GM21367 (cell line): ENCODE measurements around the gene DPY19L1.
"Not testable (repeated sequence)": the region's sequence is repeated elsewhere in the genome, so short reads cannot be mapped to it uniquely, and the experiment has no call there.

Source experiments
- ATAC-seq: cut with Tn5 transposase; IDR thresholded peaks from one replicate; pipeline ENCODE4 v1.9.1; 2021; ENCODE audit not compliant: unreplicated experiment

The DPY19L1 gene

GRCh38 chr7:34991938-34992840 is 45.1 kb downstream of the DPY19L1 start:
- ATAC-seq, result peak; percentile 65

- ATAC-seq, result not testable (repeated sequence)
Observed at GRCh38 chr7:34988442-34989125, 48.7 kb downstream of the DPY19L1 start.

- not testable (repeated sequence) for ATAC-seq
Observed at GRCh38 chr7:34985155-34985554, 52.1 kb downstream of the DPY19L1 start.

- not testable (repeated sequence) for ATAC-seq
Observed at GRCh38 chr7:34984140-34984539, 53.1 kb downstream of the DPY19L1 start.

GRCh38 chr7:34982371-34983019 is 54.8 kb downstream of the DPY19L1 start:
- no peak for ATAC-seq

- ATAC-seq, result not testable (repeated sequence)
Observed at GRCh38 chr7:34979124-34979523, 58.2 kb downstream of the DPY19L1 start.

- ATAC-seq, result no peak
Observed at GRCh38 chr7:34973400-34973760, 63.9 kb downstream of the DPY19L1 start.

- peak; percentile 84 for ATAC-seq
Observed at GRCh38 chr7:34972739-34973399, 64.4 kb downstream of the DPY19L1 start.

GRCh38 chr7:34967818-34968217 is 69.5 kb downstream of the DPY19L1 start:
- ATAC-seq, result not testable (repeated sequence)

- not testable (repeated sequence) for ATAC-seq
Observed at GRCh38 chr7:34966504-34966903, 70.8 kb downstream of the DPY19L1 start.

GRCh38 chr7:34958021-34958420 is 79.3 kb downstream of the DPY19L1 start:
- no peak for ATAC-seq

- no peak for ATAC-seq
Observed at GRCh38 chr7:34952822-34953221, 84.5 kb downstream of the DPY19L1 start.

GRCh38 chr7:34949361-34949760 is 87.9 kb downstream of the DPY19L1 start:
- ATAC-seq, result no peak

- not testable (repeated sequence) for ATAC-seq
Observed at GRCh38 chr7:34947427-34947826, 89.9 kb downstream of the DPY19L1 start.

- no peak for ATAC-seq
Observed at GRCh38 chr7:34946486-34946885, 90.8 kb downstream of the DPY19L1 start.

- ATAC-seq, result not testable (repeated sequence)
Observed at GRCh38 chr7:34945894-34946477, 91.3 kb downstream of the DPY19L1 start.

- no peak for ATAC-seq
Observed at GRCh38 chr7:34939175-34939574, 98.1 kb downstream of the DPY19L1 start.

GRCh38 chr7:34935735-34936165 is 101.5 kb downstream of the DPY19L1 start:
- not testable (repeated sequence) for ATAC-seq

- no peak for ATAC-seq
Observed at GRCh38 chr7:34931739-34932138, 105.5 kb downstream of the DPY19L1 start.

- not testable (repeated sequence) for ATAC-seq
Observed at GRCh38 chr7:34929783-34930182, 107.5 kb downstream of the DPY19L1 start.

GRCh38 chr7:34928560-34928959 is 108.7 kb downstream of the DPY19L1 start:
- no peak for ATAC-seq
